Measurements from ENCODE around the gene PRKCSH.

- TF ChIP-seq CTCF (conservative IDR thresholded peaks at IDR 0.05; ENCODE audit: low read length) (no peak), EZH2phosphoT487 (IDR thresholded peaks at IDR 0.05; ENCODE audit: borderline replicate concordance) (no peak)
Measured at GRCh38 chr19:11450570-11451326, 15.3 kb downstream of the PRKCSH start.

Data from Loucy (cell line).